Colon (tissue), 2 donors: Measurements from ENCODE around the gene PDAP1.
"Not testable (repeated sequence)": the region's sequence is repeated elsewhere in the genome, so short reads cannot be mapped to it uniquely, and the experiment has no call there.

ENCODE experiments used
- FAIRE-seq: peaks from 2 replicates; lab custom pipeline; 2012; peaks lifted over from hg19 to GRCh38; lab: Jason Lieb, UNC
- donor health status: control.
- donor health status: control.

Gene PDAP1

GRCh38 chr7:99424932-99425730 is 16.7 kb upstream of the PDAP1 start:
- FAIRE-seq, result no peak

- no peak for FAIRE-seq
Measured at GRCh38 chr7:99422625-99423024, 14.2 kb upstream of the PDAP1 start.

GRCh38 chr7:99422186-99422585 is 13.8 kb upstream of the PDAP1 start:
- FAIRE-seq, result no peak

GRCh38 chr7:99420986-99421385 is 12.6 kb upstream of the PDAP1 start:
- FAIRE-seq, result no peak

GRCh38 chr7:99420213-99420612 is 11.8 kb upstream of the PDAP1 start:
- FAIRE-seq, result no peak

- FAIRE-seq, result no peak
Measured at GRCh38 chr7:99419323-99420021, 11.1 kb upstream of the PDAP1 start.

- FAIRE-seq, result no peak
Measured at GRCh38 chr7:99418260-99418659, 9.9 kb upstream of the PDAP1 start.

- FAIRE-seq, result not testable (repeated sequence)
Measured at GRCh38 chr7:99415513-99416127, 7.2 kb upstream of the PDAP1 start.

GRCh38 chr7:99410635-99411034 is 2.2 kb upstream of the PDAP1 start:
- FAIRE-seq, result no peak

- FAIRE-seq, result no peak
Measured at GRCh38 chr7:99409806-99410205, 1.4 kb upstream of the PDAP1 start.

GRCh38 chr7:99409192-99409572 is 785 bp upstream of the PDAP1 start:
- no peak for FAIRE-seq

GRCh38 chr7:99407872-99408378 is 472 bp downstream of the PDAP1 start:
- FAIRE-seq, result no peak

- no peak for FAIRE-seq
Measured at GRCh38 chr7:99406557-99406956, 1.8 kb downstream of the PDAP1 start.

GRCh38 chr7:99404977-99405320 is 3.4 kb downstream of the PDAP1 start:
- FAIRE-seq, result no peak

- no peak for FAIRE-seq
Measured at GRCh38 chr7:99404235-99404976, 4.0 kb downstream of the PDAP1 start.

GRCh38 chr7:99403764-99404163 is 4.6 kb downstream of the PDAP1 start:
- no peak for FAIRE-seq

GRCh38 chr7:99402854-99403253 is 5.5 kb downstream of the PDAP1 start:
- no peak for FAIRE-seq

- no peak for FAIRE-seq
Measured at GRCh38 chr7:99399597-99399996, 8.8 kb downstream of the PDAP1 start.

- no peak for FAIRE-seq
Measured at GRCh38 chr7:99398891-99399445, 9.4 kb downstream of the PDAP1 start.

- no peak for FAIRE-seq
Measured at GRCh38 chr7:99397297-99397983, 11.0 kb downstream of the PDAP1 start.
